Heart right ventricle (tissue), 16 donors: ENCODE measurements around the gene VTI1A. TPM values are rescaled to one million over a fixed set of nuclear protein-coding genes. Genes with fewer than 3 reads are reported as not detected.

Source experiments
- ATAC-seq, 8 donors: fragments of 200-7000 bp; cut with Tn5 transposase; one replicate each; pipeline ENCODE4 v1.9.1; 2020; ENCODE audit warnings: mild to moderate bottlenecking in 8 of 8, moderate library complexity in 8 of 8, moderate number of reproducible peaks in 1 of 8
- DNase-seq, 2 donors: peaks; one replicate each; pipeline ENCODE4 v3.0.0-alpha.2; 2020
- H3K27ac ChIP-seq, 10 donors: fragments of 200-600 bp; sonication (generic) in 2 of 10; one replicate each; pipeline versions ENCODE4 v1.5.0 to v1.8.0; 2020 to 2022; ENCODE audit warnings: mild to moderate bottlenecking in 3 of 10
- H3K27me3 ChIP-seq, 7 donors: fragments of 200-600 bp; one replicate each; pipeline ENCODE4 v1.8.0; 2021 to 2022; ENCODE audit warnings: mild to moderate bottlenecking in 2 of 7
- H3K36me3 ChIP-seq, 9 donors: fragments of 200-600 bp; sonication (generic) in 1 of 9; one replicate each; pipeline versions ENCODE4 v1.5.0 to v1.8.0; 2020 to 2022; ENCODE audit warnings: mild to moderate bottlenecking in 2 of 9
- H3K4me1 ChIP-seq, 9 donors: fragments of 200-600 bp; sonication (generic) in 1 of 9; one replicate each; pipeline versions ENCODE4 v1.5.0 to v1.8.0; 2020 to 2022; ENCODE audit warnings: mild to moderate bottlenecking in 4 of 9
- H3K4me3 ChIP-seq, 10 donors: fragments of 200-600 bp; sonication (generic) in 2 of 10; one replicate each; pipeline versions ENCODE4 v1.5.0 to v1.8.0; 2020 to 2022; ENCODE audit warnings: mild to moderate bottlenecking in 7 of 10, moderate library complexity in 2 of 10
- H3K9me3 ChIP-seq, 11 donors: fragments of 200-600 bp in 10 of 11; sonication (generic) in 2 of 11; one replicate each; pipeline versions ENCODE4 v1.5.0 to v1.8.0; 2013 to 2022; ENCODE audit warnings: mild to moderate bottlenecking in 2 of 11, control low read depth in 1 of 11, moderate library complexity in 1 of 11
- CTCF ChIP-seq, 9 donors: fragments of 200-600 bp; sonication (generic) in 2 of 9; IDR thresholded peaks; one replicate each; pipeline versions ENCODE4 v1.5.0 to v1.8.0; 2021 to 2022; ENCODE audit warnings: antibody characterized with exemption in 9 of 9, mild to moderate bottlenecking in 5 of 9, moderate library complexity in 1 of 9
- WGBS, 2 donors: extraction: QIAGEN DNeasy Blood & Tissue Kit; methylation state at CpG; one replicate each; pipeline ENCODE4 v1.1.7; 2013; ENCODE audit warnings: inconsistent platforms in 1 of 2; 5-methylcytosine and 5-hydroxymethylcytosine counted together
- intact Hi-C, 10 donors: fragments of 100-400 bp; cut with DNase I; formaldehyde crosslinking; loops; one replicate each; pipeline versions ENCODE4 v1.11.1 to v1.14.2; 2022
- polyA plus RNA-seq, 2 donors: library from polyadenylated mRNA; stranded (reverse); fragments of 200-250 nt; gene quantifications; one replicate each; pipeline ENCODE4 v1.2.3, GENCODE V29; 2013
- total RNA-seq, 10 donors: library from RNA; stranded (reverse); fragmentation: NEBNext Ultra II Directional in 3 of 10; extraction: Animal tissue kit (Norgen Biotek cat#: 25700) in 3 of 10; gene quantifications; one replicate each; pipeline versions ENCODE4 v1.2.1 to v1.2.4, GENCODE V29; 2021 to 2023
- donor health status: Arrhythmogenic right ventricular cardiomyopathy.
- donor health status: ischemic (EF 13 %, LVEDD 7.1; RV severe dilation, severe dysfunction).
- donor health status: healthy with polysubstance abuse.
- donor health status: DM: no; HTN: yes; CAD: no.
- donor health status: DM: no; HTN: no; CAD: no.
- donor health status: ischemic (EF 25% LVEDD 6.9; RV normal size, moderate dysfunction).
- donor health status: ischemic (EF 25% LVEDD 5.7; RV mildly dilated, moderate dysfunction).
- donor health status: healthy.
- donor health status: DM: yes; HTN: yes; CAD: no.
- donor health status: Ischemic cardiomyopathy.
- donor health status: ischemic (EF 35%, LVEDD 5.7; RV mildly dilated, moderate dysfunction).
- donor health status: nonischemic (EF 11% LVEDD 7.7; RV severe dilation, severe dysfunction).
- donor health status: DM: yes; HTN: yes; CAD: no.
- donor health status: PGD.
- donor health status: ischemic (EF 29% LVEDD 5.4; RV normal size, mild dysfunction).
- donor health status: nonischemic (EF 23%, LVEDD 6.1; RV moderate dilation, normal function).

The VTI1A gene
- total and polyA plus RNA-seq, 12 donors, result 6.2 to 24.5 (median 20.6) TPM

GRCh38 chr10:112815269-112816032 is 368.4 kb downstream of the VTI1A start:
- intact Hi-C loops, result no loop called here
- DNase-seq (no peak), ATAC-seq (peak in 3 of 8 donors; percentile 26 to 45 (median 30))
- H3K27me3 ChIP-seq, result no peaks in the 10 kb centered on the region
- TF ChIP-seq CTCF (IDR thresholded peaks at IDR 0.05), result no peak
- peaks cover 0 to 29% (median 0%) of the 10 kb centered on the region in 9 donors for H3K4me1 ChIP-seq
- no peaks in the 10 kb centered on the region for H3K9me3 ChIP-seq
- H3K27ac ChIP-seq, result peak overlapping the region in 1 of 10 donors; percentile 27
- peaks cover 0 to 11% (median 0%) of the 10 kb centered on the region in 9 donors for H3K36me3 ChIP-seq
- peak overlapping the region in 2 of 10 donors; percentile 7 to 13 for H3K4me3 ChIP-seq
- 65 to 75% methylated on average over 16 of the region's 16 CpGs for WGBS, 2 donors

- H3K4me1 ChIP-seq, result peaks cover 0 to 29% (median 0%) of the 10 kb centered on the region in 9 donors
- DNase-seq (no peak), ATAC-seq (peak in 1 of 8 donors; percentile 39)
- H3K36me3 ChIP-seq, result peaks cover 0 to 11% (median 0%) of the 10 kb centered on the region in 9 donors
- H3K4me3 ChIP-seq, result peak overlapping the region in 1 of 10 donors; percentile 7
- peak overlapping the region in 1 of 10 donors; percentile 27 for H3K27ac ChIP-seq
- no peak for TF ChIP-seq CTCF (IDR thresholded peaks at IDR 0.05)
- intact Hi-C loops, result no loop called here
- H3K27me3 ChIP-seq, result no peaks in the 10 kb centered on the region
- 74 to 77% methylated on average over 4 of the region's 4 CpGs for WGBS, 2 donors
- H3K9me3 ChIP-seq, result no peaks in the 10 kb centered on the region
Measured at GRCh38 chr10:112816033-112816430, 369.0 kb downstream of the VTI1A start.

GRCh38 chr10:112816891-112817290 is 369.9 kb downstream of the VTI1A start:
- TF ChIP-seq CTCF (IDR thresholded peaks at IDR 0.05), result no peak
- Histone ChIP-seq H3K4me3 (no peak overlapping the region), H3K27ac (no peak overlapping the region), H3K4me1 (peaks cover 0 to 26% (median 0%) of the 10 kb centered on the region in 9 donors), H3K27me3 (no peaks in the 10 kb centered on the region), H3K9me3 (no peaks in the 10 kb centered on the region), H3K36me3 (peaks cover 0 to 11% (median 0%) of the 10 kb centered on the region in 9 donors)
- ATAC-seq (peak in 1 of 8 donors; percentile 44), DNase-seq (no peak)
- 74 to 83% methylated on average over 13 of the region's 13 CpGs for WGBS, 2 donors
- intact Hi-C loops, result no loop called here

GRCh38 chr10:112817981-112818777 is 371.2 kb downstream of the VTI1A start:
- no peak overlapping the region for H3K27ac ChIP-seq
- H3K36me3 ChIP-seq, result peaks cover 0 to 11% (median 0%) of the 10 kb centered on the region in 9 donors
- H3K4me3 ChIP-seq, result no peak overlapping the region
- H3K4me1 ChIP-seq, result peaks cover 0 to 15% (median 0%) of the 10 kb centered on the region in 9 donors
- ATAC-seq, result no peak
- no peak for TF ChIP-seq CTCF (IDR thresholded peaks at IDR 0.05)
- 93% methylated on average over 14 of the region's 14 CpGs for WGBS, 2 donors
- no peaks in the 10 kb centered on the region for H3K9me3 ChIP-seq
- DNase-seq, result no peak
- intact Hi-C loops, result no loop called here
- no peaks in the 10 kb centered on the region for H3K27me3 ChIP-seq
